Measurements from ENCODE around the gene CDH4. TPM values are rescaled to one million over a fixed set of nuclear protein-coding genes. Genes with fewer than 3 reads are reported as not detected.

The CDH4 gene
- total RNA-seq, 1 donor, result 0.18 TPM

DNA sequence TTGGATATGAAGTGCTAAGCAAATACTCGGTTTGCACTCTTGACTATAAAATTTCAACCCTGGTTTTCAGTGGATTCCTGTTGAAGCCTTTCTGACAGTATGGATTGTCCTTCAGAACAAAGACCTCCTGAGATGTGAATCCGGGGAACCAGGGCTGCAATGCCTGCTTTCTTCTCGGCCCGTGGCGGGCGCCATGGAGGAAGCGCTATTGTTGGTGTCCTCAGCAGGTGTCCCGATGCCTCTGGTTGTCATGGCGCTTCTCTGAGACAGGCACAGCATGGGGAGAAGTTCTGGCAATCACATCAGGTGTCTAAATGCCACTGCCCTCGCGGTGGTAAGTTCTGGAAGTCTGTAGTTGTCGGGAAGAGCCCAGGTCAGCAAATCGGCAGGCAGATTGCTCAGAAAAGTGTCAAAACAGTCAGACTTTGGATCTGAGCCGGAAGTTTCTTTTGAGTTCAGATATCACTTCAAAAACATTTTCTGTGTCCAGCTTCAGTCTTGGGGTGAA, 188.5 kb downstream of the CDH4 start:
- no peak for DNase-seq (ENCODE audit: low read depth)
- no peak overlapping the region for H3K4me3 ChIP-seq (ENCODE audit: low read depth, low read length)
- TF ChIP-seq, protein P1, sequence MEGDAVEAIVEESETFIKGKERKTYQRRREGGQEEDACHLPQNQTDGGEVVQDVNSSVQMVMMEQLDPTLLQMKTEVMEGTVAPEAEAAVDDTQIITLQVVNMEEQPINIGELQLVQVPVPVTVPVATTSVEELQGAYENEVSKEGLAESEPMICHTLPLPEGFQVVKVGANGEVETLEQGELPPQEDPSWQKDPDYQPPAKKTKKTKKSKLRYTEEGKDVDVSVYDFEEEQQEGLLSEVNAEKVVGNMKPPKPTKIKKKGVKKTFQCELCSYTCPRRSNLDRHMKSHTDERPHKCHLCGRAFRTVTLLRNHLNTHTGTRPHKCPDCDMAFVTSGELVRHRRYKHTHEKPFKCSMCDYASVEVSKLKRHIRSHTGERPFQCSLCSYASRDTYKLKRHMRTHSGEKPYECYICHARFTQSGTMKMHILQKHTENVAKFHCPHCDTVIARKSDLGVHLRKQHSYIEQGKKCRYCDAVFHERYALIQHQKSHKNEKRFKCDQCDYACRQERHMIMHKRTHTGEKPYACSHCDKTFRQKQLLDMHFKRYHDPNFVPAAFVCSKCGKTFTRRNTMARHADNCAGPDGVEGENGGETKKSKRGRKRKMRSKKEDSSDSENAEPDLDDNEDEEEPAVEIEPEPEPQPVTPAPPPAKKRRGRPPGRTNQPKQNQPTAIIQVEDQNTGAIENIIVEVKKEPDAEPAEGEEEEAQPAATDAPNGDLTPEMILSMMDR (IDR thresholded peaks at IDR 0.05; ENCODE audit: insufficient read depth, low read length), result no peak

DNA sequence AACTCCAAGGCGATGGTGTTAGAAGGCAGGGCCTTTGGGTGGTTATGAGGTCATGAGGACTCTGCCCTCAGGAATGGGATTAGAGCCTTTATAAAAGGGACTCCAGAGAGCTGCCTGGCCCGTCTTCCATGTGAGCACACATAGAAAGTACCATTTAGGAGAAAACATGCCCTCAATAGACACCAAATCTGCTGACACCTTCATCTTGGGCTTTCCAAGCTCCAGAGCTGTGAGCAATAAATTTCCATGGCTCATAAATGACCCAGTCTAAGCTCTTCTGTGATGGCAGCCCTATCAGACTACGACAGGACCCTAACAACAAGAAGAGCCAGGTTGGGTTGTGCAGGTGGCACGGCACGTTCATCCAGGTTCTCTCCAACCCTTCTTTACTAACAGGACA, 189.5 kb downstream of the CDH4 start:
- no peak for DNase-seq (ENCODE audit: low read depth)
- TF ChIP-seq, protein P1 (IDR thresholded peaks at IDR 0.05; ENCODE audit: insufficient read depth, low read length), result no peak
- no peak overlapping the region for H3K4me3 ChIP-seq (ENCODE audit: low read depth, low read length)

DNA sequence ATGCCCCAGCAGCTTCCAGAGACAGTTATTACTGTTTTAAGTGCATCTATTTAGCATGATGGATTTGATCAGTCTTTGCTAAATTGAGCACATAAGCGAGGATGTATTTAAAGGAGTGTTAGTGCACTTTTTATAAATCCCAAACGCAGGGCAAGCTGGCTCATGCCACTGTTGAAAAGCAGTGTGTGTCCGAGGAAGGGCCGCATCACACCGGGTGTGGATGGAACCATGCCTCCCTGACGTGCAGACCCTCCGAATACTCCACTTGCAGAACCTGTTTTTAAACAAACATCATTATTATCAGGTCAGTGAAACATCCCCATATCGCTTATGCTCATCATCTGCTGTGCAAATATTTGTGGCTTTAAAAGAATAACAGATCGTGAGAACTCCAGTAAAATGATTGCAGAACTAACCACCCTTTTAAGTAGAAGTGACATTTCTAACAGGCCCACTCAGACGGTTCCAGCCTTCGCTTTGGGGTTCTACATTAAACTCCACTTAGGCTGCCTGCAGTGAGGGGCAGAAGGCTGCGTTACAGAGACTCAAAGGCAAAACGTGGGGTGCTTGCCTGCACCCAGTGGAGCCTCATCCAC, 190.1 kb downstream of the CDH4 start:
- no peak for DNase-seq (ENCODE audit: low read depth)
- TF ChIP-seq, protein P1 (IDR thresholded peaks at IDR 0.05; ENCODE audit: insufficient read depth, low read length), result no peak
- no peak overlapping the region for H3K4me3 ChIP-seq (ENCODE audit: low read depth, low read length)

DNA sequence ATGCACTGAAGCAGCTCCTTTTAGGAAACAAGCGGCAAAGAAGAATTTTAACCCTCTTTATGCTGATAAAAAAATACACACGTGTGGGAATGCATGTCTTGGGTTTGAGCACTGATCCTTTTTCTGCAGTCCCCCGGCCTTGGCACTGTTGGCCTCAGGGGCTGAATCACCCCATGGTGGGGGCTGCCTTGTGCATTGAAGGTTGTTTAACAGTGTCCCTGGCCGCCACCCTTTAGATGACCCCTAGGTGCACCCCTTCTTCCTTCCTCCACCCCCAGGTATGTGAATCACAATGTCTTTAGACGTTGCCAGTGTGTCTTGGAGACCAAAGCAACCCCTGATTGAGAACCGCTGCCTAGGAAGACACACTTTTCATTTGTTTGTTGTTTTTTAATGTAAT, 190.7 kb downstream of the CDH4 start:
- TF ChIP-seq, protein P1 (IDR thresholded peaks at IDR 0.05; ENCODE audit: insufficient read depth, low read length), result no peak
- DNase-seq (ENCODE audit: low read depth), result no peak
- H3K4me3 ChIP-seq (ENCODE audit: low read depth, low read length), result no peak overlapping the region

DNA sequence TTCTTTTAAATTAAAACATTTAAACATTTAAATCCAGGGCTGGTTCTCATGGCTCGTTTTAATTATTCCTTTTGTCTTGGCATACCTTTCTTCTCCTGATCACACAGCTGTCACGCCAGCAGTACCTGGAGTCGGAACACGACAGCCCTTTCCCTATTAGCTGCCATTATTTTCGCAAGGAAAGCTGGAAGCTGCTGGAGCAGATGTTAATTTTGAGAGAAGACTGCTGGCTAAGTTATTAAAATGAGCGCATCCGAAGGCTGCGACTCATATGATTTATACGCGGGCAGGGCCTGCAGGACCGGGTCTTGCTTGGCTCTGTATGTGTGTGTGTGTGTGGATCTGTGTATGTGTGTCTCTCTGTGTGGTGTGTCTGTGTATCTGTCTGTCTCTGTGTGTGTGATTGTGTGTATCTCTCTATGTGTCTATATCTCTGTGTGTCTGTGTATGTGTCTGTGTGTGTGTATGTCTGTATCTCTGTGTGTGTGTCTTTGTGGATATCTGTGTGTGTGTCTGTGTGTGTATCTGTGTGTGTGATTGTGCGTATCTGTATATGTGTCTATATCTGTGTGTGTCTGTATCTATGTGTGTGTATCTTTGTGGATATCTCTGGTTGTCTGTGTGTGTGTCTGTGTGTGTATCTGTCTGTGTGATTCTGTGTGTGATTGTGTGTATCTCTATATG, 191.5 kb downstream of the CDH4 start:
- no peak overlapping the region for H3K4me3 ChIP-seq (ENCODE audit: low read depth, low read length)
- DNase-seq (ENCODE audit: low read depth), result peak; percentile 3
- TF ChIP-seq, protein P1 (IDR thresholded peaks at IDR 0.05; ENCODE audit: insufficient read depth, low read length), result no peak

DNA sequence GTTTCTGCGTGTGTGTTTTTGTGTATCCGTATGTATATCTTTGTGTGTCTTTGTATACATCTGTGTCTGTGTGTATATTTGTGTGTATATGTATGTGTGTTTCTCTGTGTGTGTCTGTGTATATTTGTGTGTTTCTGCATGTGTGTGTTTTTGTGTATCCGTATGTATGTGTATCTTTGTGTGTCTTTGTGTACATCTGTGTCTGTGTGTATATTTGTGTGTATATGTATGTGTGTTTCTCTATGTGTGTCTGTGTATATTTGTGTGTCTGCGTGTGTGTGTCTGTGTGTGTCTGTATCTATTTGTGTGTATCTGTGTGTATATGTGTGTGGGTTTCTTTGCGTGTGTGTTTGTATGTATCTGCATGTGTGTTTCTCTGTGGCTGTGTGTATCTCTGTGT, 192.6 kb downstream of the CDH4 start:
- TF ChIP-seq, protein P1 (IDR thresholded peaks at IDR 0.05; ENCODE audit: insufficient read depth, low read length), result no peak
- DNase-seq (ENCODE audit: low read depth), result no peak

More for the DNA sequence above, 192.6 kb downstream of the CDH4 start:
- no peak overlapping the region for H3K4me3 ChIP-seq (ENCODE audit: low read depth, low read length)
